Fibroblast of lung (primary cell): ENCODE data around the gene NFE2L3. TPM values are rescaled to one million over a fixed set of nuclear protein-coding genes. Genes with fewer than 3 reads are reported as not detected.
"Not testable (repeated sequence)": the region's sequence is repeated elsewhere in the genome, so short reads cannot be mapped to it uniquely, and the experiment has no call there.

Experiments used
- DNase-seq, 2 donors: peaks; one replicate each; pipeline versions ENCODE4 v3.0.0 to v3.0.0-alpha.2; 2010; ENCODE audit warnings: low read depth in 2 of 2
- H2AFZ ChIP-seq: 2 replicates; pipeline ENCODE4 v1.5.1; 2012; ENCODE audit warnings: low read length, control low read depth, inconsistent platforms
- H3K27ac ChIP-seq: 2 replicates; pipeline ENCODE4 v1.5.1; 2011; ENCODE audit warnings: low read length, control low read depth; ENCODE audit not compliant: insufficient read depth
- H3K27me3 ChIP-seq: 2 replicates; pipeline ENCODE4 v1.5.1; 2011; ENCODE audit warnings: mild to moderate bottlenecking, low read length; ENCODE audit not compliant: control insufficient read depth, insufficient read depth
- H3K36me3 ChIP-seq: 2 replicates; pipeline ENCODE4 v1.5.1; 2011; ENCODE audit warnings: low read length; ENCODE audit not compliant: control insufficient read depth, insufficient read depth
- H3K4me1 ChIP-seq: 2 replicates; pipeline ENCODE4 v1.5.1; 2011; ENCODE audit warnings: low read length; ENCODE audit not compliant: control insufficient read depth, insufficient read depth; ENCODE audit errors: extremely low read depth
- H3K4me2 ChIP-seq: 2 replicates; pipeline ENCODE4 v1.5.1; 2011; ENCODE audit warnings: low read length, control low read depth; ENCODE audit not compliant: insufficient read depth; ENCODE audit errors: extremely low read depth
- H3K4me3 ChIP-seq, 4 experiments: fragments of 200-600 bp in 1 of 4; sonication (generic) in 1 of 4; replicated peaks in 1 of 4; 2 replicates each; pipeline ENCODE4 v1.5.1; 2011 to 2016; ENCODE audit warnings: low read length in 4 of 4, low read depth in 3 of 4, mild to moderate bottlenecking in 3 of 4, control low read depth in 2 of 4, inconsistent platforms in 1 of 4, mixed read lengths in 1 of 4; ENCODE audit not compliant: insufficient read depth in 1 of 4; ENCODE audit errors: control extremely low read depth in 1 of 4
- H3K79me2 ChIP-seq: 2 replicates; pipeline ENCODE4 v1.5.1; 2012; ENCODE audit warnings: mild to moderate bottlenecking, low read length, inconsistent platforms; ENCODE audit not compliant: control insufficient read depth, insufficient read depth
- H3K9ac ChIP-seq: 2 replicates; pipeline ENCODE4 v1.5.1; 2011; ENCODE audit warnings: mild to moderate bottlenecking, low read length, control low read depth; ENCODE audit not compliant: insufficient read depth
- H3K9me3 ChIP-seq: 2 replicates; pipeline ENCODE4 v1.5.1; 2012; ENCODE audit warnings: low read depth, low read length; ENCODE audit not compliant: control insufficient read depth, insufficient read depth
- H4K20me1 ChIP-seq: 2 replicates; pipeline ENCODE4 v1.5.1; 2011; ENCODE audit warnings: low read length; ENCODE audit not compliant: control insufficient read depth, insufficient read depth; ENCODE audit errors: extremely low read depth
- CTCF ChIP-seq, 2 donors: IDR thresholded peaks in 1 of 2; conservative IDR thresholded peaks in 1 of 2; 1 replicate in 1 of 2; 2 replicates in 1 of 2; pipeline ENCODE4 v1.5.1; 2011 to 2012; ENCODE audit warnings: low read length in 2 of 2, control low read depth in 1 of 2, inconsistent platforms in 1 of 2, low read depth in 1 of 2, mild to moderate bottlenecking in 1 of 2
- EZH2 ChIP-seq: IDR thresholded peaks from 2 replicates; pipeline ENCODE4 v1.5.1; 2012; ENCODE audit warnings: low read length, control low read depth, mild to moderate bottlenecking; ENCODE audit errors: missing control alignments
- polyA plus RNA-seq, 2 donors: library from polyadenylated mRNA; depleted of rRNA in 1 of 2; stranded (reverse) in 1 of 2; unstranded in 1 of 2; fragments of >200 nt; gene quantifications; 2 replicates each; pipeline ENCODE4 v1.2.1, GENCODE V29; 2011 to 2012; ENCODE audit warnings: missing spikeins in 1 of 2
- total RNA-seq: library from RNA; depleted of rRNA; stranded (reverse); fragments of >200 nt; gene quantifications from 2 replicates; pipeline ENCODE4 v1.2.1, GENCODE V29; 2014

Gene NFE2L3
- total and polyA plus RNA-seq, 2 donors (not counting 1 experiment from before 2014, with no cell fraction given) = 5.3 to 9.1 TPM

- H2AFZ ChIP-seq = no peak overlapping the region
- no peak overlapping the region for H3K4me2 ChIP-seq
- H3K9ac ChIP-seq = no peak overlapping the region
- no peaks in the 10 kb centered on the region for H4K20me1 ChIP-seq
- no peaks in the 10 kb centered on the region for H3K4me1 ChIP-seq
- no peaks in the 10 kb centered on the region for H3K27me3 ChIP-seq
- DNase-seq = no peak
- H3K27ac ChIP-seq = no peak overlapping the region
- no peaks in the 10 kb centered on the region for H3K36me3 ChIP-seq
- no peaks in the 10 kb centered on the region for H3K79me2 ChIP-seq
- H3K9me3 ChIP-seq = no peaks in the 10 kb centered on the region
- TF ChIP-seq CTCF (conservative IDR thresholded peaks at IDR 0.05 in 1 of 2, IDR thresholded peaks at IDR 0.05 in 1 of 2; ENCODE audit: low read depth in 1 of 2, low read length in 2 of 2) (no peak), EZH2 (no peak)
- no peak overlapping the region for H3K4me3 ChIP-seq
These were observed 10.4 kb downstream of the NFE2L3 start for GRCh38 chr7:26162431-26162830.

- not testable (repeated sequence) for H2AFZ ChIP-seq, H3K9ac ChIP-seq, H3K4me3 ChIP-seq, H3K79me2 ChIP-seq, H3K36me3 ChIP-seq, H3K4me2 ChIP-seq, H3K9me3 ChIP-seq, H4K20me1 ChIP-seq, DNase-seq, H3K4me1 ChIP-seq, H3K27ac ChIP-seq, H3K27me3 ChIP-seq
These were observed 11.8 kb downstream of the NFE2L3 start for GRCh38 chr7:26163804-26164203.

- H2AFZ ChIP-seq = no peak overlapping the region
These were observed 14.1 kb downstream of the NFE2L3 start for GRCh38 chr7:26165950-26166683.

More at GRCh38 chr7:26165950-26166683, 14.1 kb downstream of the NFE2L3 start:
- Histone ChIP-seq H4K20me1 (no peaks in the 10 kb centered on the region), H3K4me1 (no peaks in the 10 kb centered on the region), H3K27ac (no peak overlapping the region), H3K9me3 (no peaks in the 10 kb centered on the region), H3K4me3 (no peak overlapping the region), H3K9ac (no peak overlapping the region), H3K79me2 (no peaks in the 10 kb centered on the region), H3K36me3 (no peaks in the 10 kb centered on the region), H3K4me2 (no peak overlapping the region), H3K27me3 (no peaks in the 10 kb centered on the region)
- TF ChIP-seq CTCF (conservative IDR thresholded peaks at IDR 0.05 in 1 of 2, IDR thresholded peaks at IDR 0.05 in 1 of 2; ENCODE audit: low read depth in 1 of 2, low read length in 2 of 2) (no peak), EZH2 (no peak)
- no peak for DNase-seq
